NCI-H1105 (cell line): ENCODE data around the gene ERC2.

ENCODE experiments used
- DNase-seq: peaks from one replicate; lab custom pipeline; 2025; lab: John Stamatoyannopoulos, UW

The ERC2 gene

DNA sequence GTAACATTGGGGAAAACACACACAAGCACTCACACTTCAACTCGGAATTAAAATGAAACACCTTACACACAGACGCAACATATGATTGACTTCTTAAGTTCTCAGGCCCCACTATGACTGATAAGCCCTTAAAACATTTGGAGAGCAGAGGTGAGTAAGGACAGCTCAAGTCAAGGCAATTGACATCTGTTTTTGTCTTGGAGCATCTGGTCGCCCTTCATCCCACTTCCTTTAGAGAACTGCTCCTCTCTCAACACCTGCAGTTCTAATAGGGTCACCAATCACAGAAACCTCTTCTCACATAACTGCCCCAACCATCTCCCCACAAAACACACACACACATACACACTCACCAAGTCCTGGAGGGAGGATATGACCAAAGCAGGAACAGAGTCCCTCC lies 43.4 kb downstream of the ERC2 start:
- DNase-seq: no peak

GRCh38 chr3:56424336-56424735 lies 43.9 kb downstream of the ERC2 start:
- DNase-seq: no peak

GRCh38 chr3:56423661-56424099 lies 44.6 kb downstream of the ERC2 start:
- DNase-seq: no peak

- DNase-seq: no peak
Observed at GRCh38 chr3:56422316-56422715, 46.0 kb downstream of the ERC2 start.

DNA sequence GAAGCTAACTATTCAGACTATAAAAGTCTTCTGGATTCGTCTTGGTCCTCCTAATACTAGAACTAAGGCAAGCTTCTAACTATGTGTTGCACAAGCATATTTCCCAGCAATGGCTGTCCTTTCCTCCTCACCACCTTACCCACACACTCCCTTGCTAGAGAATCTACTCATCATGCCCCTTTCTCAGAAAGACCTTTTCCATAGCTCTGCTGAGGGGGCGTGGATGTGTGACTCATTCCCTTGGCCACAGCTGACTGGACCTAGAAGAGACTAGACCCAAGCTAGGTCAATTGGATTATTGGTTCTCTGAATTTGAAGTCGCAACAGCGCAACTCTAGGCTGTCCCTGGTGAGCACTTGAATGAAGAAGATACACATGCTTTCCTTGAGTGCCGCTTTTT lies 47.1 kb downstream of the ERC2 start:
- DNase-seq: no peak

GRCh38 chr3:56415652-56416051 lies 52.6 kb downstream of the ERC2 start:
- DNase-seq: no peak

- DNase-seq: no peak
Observed at GRCh38 chr3:56413911-56414310, 54.4 kb downstream of the ERC2 start.

- DNase-seq: no peak
Observed at GRCh38 chr3:56411166-56411565, 57.1 kb downstream of the ERC2 start.

- DNase-seq: no peak
Observed at GRCh38 chr3:56410576-56410975, 57.7 kb downstream of the ERC2 start.

- DNase-seq: no peak
Observed at GRCh38 chr3:56409790-56410189, 58.5 kb downstream of the ERC2 start.

DNA sequence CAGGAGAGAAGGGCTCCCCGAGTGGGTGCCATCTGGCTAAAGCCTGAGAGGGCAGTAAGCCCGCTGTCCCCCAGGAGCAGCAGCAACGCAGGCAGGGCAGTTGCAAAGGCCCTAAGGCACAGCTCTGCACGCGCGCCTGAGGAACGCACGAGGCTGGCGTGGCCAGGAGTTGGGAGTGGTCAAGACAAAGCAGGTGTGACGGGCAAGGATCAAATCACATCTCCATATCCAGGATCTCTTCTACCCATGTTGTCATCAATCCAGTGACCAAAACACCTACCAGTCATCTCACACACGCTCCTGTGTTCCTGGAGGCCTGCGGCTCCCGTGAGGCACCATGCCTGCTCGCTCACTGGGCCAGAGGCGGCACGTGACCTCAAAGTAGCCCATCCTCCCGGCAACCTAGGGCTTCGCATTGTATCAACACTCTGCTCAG lies 59.5 kb downstream of the ERC2 start:
- DNase-seq: no peak

DNA sequence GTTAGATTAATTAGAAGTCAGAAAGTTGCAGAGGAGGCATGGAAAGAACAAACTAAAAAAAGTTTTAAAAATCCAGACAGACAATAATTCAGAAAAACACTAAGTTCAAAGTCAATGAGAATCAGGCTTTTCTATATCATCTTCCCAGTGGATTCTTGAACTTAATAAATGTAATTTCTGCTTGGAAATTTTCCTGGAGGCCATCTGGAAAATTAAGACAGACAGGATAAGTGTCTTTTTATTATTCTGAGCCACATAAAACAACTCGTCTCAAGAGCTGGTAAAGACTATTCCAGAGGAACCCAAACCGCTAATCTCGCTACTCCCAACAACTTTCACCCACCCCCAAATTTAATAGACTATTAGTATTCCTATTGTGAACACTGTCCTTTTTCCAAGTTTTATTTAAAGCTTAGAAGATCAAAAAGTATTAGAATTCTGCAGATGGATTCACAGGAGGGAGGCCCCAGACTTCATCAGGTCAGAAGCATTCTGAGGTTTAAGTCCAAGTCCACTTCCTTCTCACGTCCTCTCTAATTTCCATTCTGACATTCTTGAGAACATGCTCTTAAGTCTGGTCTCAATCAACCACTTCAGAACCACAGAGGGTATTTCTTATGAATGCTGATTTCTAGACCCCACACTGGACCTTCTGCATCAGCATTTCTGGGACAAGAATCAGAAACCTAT lies 61.3 kb downstream of the ERC2 start:
- DNase-seq: no peak

- DNase-seq: no peak
Observed at GRCh38 chr3:56404884-56405283, 63.4 kb downstream of the ERC2 start.

GRCh38 chr3:56398659-56399058 lies 69.6 kb downstream of the ERC2 start:
- DNase-seq: no peak

DNA sequence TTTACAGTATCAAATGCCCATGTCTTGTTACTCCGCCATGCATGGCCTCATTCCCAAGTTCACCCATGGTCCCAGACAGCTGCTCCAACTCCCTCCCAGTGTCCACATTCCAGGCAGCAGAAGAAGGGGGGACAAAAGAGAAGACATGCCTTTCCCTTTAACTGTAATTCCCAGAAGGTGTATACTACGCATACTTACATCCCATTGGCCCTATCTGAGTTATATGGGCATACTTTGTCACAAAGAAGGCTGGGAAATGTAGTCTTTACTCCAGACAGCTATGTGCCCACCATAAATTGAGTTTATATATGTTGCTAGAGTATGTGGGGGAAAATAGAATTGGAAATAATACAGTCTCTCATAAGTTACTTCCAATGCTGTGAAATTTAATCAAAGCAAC lies 70.5 kb downstream of the ERC2 start:
- DNase-seq: no peak

- no peak for DNase-seq
Observed at GRCh38 chr3:56389183-56389830, 79.0 kb downstream of the ERC2 start.

DNA sequence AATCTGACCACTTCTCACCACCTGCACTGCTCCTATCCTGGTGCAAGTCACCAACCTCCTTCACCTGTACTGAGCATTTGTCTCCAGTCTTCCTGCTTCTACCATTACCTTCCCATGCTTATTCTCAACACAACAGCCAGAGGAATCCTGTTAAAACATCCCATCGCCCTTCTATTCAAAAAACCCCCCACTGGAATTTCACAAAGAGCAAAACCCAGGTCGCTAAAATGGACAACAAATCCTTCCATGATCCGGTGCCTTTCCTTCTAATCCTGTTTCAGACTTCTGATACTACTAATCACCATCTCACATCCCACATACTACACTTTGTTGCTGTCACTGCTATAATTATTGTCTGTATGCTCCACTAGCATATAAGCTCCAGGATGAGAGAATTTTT lies 85.2 kb downstream of the ERC2 start:
- DNase-seq: no peak

DNA sequence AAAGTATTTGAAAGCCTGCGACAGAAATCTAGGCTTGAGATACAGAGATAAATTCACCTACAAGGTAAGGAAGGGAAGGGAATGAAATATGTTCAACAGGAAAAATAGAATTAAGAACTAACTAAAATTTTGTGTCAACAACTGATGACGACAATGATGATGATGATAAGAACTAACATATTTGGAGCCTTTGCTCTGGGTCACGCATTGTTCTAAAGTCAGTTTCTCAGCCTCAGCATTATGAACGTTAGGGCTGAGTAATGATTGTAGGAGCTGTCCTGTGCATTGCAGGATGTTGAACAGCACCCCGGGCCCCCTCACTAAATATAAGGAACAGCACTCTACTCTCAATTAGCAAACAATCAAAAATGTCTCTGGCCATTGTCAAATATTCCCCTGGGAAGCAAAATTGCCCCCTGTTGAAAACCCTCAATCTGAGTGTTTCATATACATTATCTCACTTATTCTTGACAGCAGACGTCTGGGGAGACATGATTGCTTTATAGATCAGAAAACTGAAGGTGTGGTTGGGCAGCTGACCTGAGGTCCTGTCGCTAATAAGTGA lies 88.5 kb downstream of the ERC2 start:
- no peak for DNase-seq

DNA sequence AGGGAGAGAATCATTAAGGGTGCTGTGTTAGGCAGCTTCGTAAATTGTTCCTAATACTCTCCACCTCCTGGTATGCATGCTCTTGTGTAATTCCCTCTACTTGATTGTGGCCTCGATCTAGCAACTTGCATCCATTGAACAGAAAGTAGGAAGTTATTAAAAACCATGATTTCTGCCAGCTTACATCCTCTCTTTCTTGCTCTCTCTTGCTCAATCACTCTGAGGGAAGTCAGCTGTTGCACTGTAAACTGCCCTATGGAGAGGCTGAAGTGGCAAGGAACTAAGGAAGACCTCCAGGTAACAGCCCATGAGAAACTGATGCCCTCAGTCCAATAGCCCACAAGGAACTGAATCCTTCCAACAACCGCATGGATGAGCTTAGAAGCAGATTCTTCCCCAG lies 92.6 kb downstream of the ERC2 start:
- no peak for DNase-seq

DNA sequence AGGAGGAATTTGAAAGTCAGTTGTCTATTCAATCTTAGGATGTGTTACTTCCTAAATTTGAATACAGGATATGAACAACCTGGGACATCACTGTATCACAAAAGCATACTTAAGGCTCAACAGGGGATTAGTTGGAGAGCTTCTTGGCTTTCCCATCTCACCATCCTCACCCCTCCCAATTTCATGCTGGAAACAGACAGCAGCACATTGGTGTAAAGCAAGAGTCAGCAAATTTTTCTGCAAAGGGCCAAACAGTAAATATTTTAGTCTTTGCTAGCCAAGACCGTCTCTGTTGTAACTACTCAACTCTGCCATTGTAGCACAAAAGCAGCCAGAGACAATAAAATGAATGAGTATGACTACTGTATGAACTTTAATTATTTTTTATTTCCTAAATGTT lies 94.9 kb downstream of the ERC2 start:
- DNase-seq: no peak

DNA sequence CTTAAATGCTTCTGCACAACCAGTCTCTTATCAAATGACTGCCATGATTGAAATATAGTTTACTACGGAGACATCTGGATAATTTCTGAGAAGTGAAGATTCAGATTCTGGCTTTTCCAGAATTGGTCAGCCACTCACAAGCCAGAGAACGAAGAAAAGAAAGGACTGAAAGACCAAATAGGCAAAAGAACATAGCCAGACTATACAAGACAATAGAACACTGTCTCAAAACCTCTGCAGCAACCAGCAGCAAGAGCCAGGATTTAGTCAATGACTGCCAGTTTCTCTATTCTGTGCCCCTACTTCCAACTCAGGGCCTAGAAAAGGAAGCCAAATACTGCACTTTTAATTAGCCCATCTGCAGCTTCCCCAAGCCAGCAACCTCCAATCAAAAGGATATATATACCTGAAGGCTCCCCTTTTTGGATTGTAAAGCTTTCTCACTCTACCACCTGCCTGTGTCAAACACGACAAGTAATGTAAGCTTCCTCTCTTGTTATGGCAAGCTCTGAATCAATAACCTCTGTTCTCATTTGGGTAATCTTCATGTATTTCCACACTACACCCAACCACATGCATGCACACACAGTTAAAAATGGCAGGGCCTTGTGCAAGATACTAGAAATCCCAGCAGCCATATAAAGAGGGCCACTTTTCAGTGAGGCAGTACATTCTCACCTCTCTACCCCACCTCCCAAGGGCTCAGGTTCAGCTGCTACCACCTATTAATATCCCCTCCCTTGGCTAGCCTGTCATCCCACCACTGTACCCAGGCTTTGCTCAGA lies 97.1 kb downstream of the ERC2 start:
- DNase-seq: no peak

DNA sequence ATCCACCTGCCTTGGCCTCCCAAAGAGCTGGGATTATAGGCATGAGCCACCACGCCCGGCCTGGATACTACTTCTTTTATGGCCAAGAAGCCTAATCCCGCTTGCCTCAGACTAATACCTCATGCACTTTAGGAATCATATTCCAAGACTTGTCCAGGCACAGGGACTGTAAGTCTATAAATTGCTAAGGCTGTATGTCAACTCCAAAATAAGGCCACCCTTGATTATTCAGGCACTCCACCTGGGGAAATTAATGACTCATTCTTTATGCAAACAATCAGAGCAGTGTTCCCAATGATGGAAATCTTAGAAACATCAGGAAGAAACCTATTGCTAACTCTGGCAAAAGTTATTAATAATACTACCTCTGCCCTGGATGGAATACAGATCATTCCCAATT lies 98.4 kb downstream of the ERC2 start:
- no peak for DNase-seq

DNA sequence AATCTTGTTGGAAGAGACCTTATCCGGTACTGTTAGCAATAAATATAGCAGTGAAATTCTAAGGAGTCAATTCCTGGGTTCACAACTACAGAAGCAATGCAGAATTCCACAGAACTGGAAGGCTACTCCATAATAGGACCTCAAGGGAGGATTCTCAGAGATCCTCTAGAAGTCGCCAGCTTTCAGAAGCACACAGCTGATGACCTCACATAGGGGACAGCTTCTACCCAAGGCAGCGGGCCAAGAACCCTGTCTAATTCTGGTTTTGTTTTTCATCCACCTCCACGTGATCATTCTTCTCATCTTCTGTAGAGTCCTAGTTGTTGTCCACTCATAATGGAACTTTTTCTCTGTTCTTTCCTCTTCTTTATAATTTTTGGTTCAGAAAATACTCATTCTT lies 99.4 kb downstream of the ERC2 start:
- no peak for DNase-seq
